OCI-LY7 (cell line): ENCODE results near the gene STK35.

Experiments
- CTCF ChIP-seq: fragments of 200-600 bp; sonication (generic); conservative IDR thresholded peaks from 2 replicates; pipeline ENCODE4 v1.5.1; 2014; ENCODE audit warnings: mild to moderate bottlenecking, antibody characterized with exemption, low read length, moderate library complexity, mixed read lengths
- EZH2phosphoT487 ChIP-seq: fragments of 200-600 bp; sonication (generic); IDR thresholded peaks from 2 replicates; pipeline ENCODE4 v1.6.1; 2018; ENCODE audit warnings: low read depth, borderline replicate concordance, mild to moderate bottlenecking, mixed run types, antibody characterized with exemption, low read length, moderate library complexity, mixed read lengths

- TF ChIP-seq CTCF (no peak), EZH2phosphoT487 (no peak)
Observed at GRCh38 chr20:2195614-2196013, 94.0 kb downstream of the STK35 start.
